ENCODE data around the gene KRTAP1-5. TPM values are rescaled to one million over a fixed set of nuclear protein-coding genes. Genes with fewer than 3 reads are reported as not detected.

KRTAP1-5 gene
- total and polyA plus RNA-seq, 8 donors, result not detected

DNA sequence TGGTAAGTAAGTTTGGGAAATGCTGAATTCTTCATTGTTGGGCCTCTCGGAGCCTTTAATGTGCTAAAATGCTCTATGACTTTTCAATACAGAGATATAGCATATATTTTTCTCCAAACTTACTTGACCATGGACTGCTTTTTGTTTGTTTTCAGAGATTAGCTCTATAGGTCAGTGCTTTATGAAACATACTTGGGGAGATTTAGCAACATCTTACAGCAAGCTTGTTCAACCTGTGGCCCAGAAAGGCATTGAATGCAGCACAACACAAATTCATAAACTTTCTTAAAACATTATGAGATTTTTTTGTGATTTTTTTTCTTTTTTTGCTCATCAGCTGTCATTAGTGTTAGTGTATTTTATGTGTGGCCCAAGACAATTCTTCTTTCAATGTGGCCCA lies 17.1 kb downstream of the KRTAP1-5 start:
- Histone ChIP-seq H3K4me1 (no peaks in the 10 kb centered on the region), H3K4me3 (no peak overlapping the region), H3K36me3 (no peaks in the 10 kb centered on the region), H3K9me3 (no peaks in the 10 kb centered on the region), H3K27me3 (no peaks in the 10 kb centered on the region), H3K27ac (no peak overlapping the region)
- TF ChIP-seq, protein P1, sequence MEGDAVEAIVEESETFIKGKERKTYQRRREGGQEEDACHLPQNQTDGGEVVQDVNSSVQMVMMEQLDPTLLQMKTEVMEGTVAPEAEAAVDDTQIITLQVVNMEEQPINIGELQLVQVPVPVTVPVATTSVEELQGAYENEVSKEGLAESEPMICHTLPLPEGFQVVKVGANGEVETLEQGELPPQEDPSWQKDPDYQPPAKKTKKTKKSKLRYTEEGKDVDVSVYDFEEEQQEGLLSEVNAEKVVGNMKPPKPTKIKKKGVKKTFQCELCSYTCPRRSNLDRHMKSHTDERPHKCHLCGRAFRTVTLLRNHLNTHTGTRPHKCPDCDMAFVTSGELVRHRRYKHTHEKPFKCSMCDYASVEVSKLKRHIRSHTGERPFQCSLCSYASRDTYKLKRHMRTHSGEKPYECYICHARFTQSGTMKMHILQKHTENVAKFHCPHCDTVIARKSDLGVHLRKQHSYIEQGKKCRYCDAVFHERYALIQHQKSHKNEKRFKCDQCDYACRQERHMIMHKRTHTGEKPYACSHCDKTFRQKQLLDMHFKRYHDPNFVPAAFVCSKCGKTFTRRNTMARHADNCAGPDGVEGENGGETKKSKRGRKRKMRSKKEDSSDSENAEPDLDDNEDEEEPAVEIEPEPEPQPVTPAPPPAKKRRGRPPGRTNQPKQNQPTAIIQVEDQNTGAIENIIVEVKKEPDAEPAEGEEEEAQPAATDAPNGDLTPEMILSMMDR (IDR thresholded peaks at IDR 0.05), result no peak
- ATAC-seq (no peak), DNase-seq (no peak), FAIRE-seq (no peak)
- 86 to 89% methylated on average over 1 of the region's 1 CpG for WGBS, 2 donors
- intact Hi-C loops (cut with DNase I), result no loop called here

DNA sequence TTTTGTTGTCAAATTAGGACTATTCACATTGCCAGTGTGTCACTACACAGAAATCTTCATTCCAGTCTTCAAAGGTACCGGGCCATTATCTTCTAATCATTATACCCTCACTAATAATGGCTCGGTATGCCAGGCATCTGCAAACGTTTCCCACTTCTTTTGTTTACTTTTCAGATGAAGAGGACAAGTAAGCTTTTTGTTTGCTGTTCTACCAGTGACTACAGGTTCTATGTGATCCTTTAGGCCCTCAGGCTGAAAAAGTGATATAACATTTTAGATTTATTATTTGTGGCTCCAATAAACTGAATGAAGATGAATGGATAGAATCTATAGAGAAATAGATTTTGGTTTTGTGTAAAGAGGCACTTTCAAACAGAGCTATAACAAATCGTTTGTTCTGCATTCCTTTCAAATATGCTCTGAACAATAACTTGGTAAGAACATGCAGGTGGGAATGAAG lies 17.7 kb downstream of the KRTAP1-5 start:
- intact Hi-C loops (cut with DNase I), result no loop called here
- TF ChIP-seq, protein P1 (IDR thresholded peaks at IDR 0.05), result no peak
- WGBS, 2 donors, result 14 to 18% methylated on average over 4 of the region's 4 CpGs
- H3K27ac ChIP-seq, result no peak overlapping the region
- DNase-seq (no peak), FAIRE-seq (no peak), ATAC-seq (peak in 1 of 4 donors; percentile 46)
- H3K4me3 ChIP-seq, result no peak overlapping the region
- H3K9me3 ChIP-seq, result no peaks in the 10 kb centered on the region
- H3K27me3 ChIP-seq, result no peaks in the 10 kb centered on the region
- no peaks in the 10 kb centered on the region for H3K4me1 ChIP-seq
- H3K36me3 ChIP-seq, result no peaks in the 10 kb centered on the region

DNA sequence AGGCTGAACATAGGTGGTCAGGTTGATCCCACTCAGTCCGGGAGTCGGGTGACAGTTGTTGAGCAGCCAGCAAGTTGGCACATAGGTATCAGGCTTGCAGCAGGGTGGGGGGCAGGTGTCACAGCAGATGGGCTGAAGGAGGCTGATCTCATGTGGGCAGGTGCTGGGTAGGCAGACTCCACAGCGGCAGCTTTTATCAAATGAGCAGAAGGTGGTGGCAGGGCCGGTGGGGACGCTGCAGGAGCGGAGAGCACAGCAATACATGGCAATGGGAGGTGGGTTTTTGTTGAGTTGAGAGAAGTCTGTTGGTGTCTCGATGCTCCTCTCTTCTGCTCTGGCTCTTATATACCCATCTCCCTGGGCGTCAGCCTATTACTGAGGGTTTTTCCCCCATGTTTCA lies 18.2 kb downstream of the KRTAP1-5 start, which contains the start of gene KRTAP3-1:
Gene KRTAP3-1, minus strand, starts transcription at position 318 of the 400 bp plus-strand sequence. Its CDS starts 54 bp downstream, at position 264.
- Histone ChIP-seq H3K27ac (no peak within 1 kb of the TSS), H3K4me1 (no peaks in the 10 kb centered on the region), H3K4me3 (no peak within 1 kb of the TSS), H3K9me3 (no peaks in the 10 kb centered on the region), H3K36me3 (no peaks in the 10 kb centered on the region), H3K27me3 (no peaks in the 10 kb centered on the region)
- intact Hi-C loops (cut with DNase I), result no loop called here
- FAIRE-seq (no peak), ATAC-seq (no peak), DNase-seq (peak in 1 of 6 donors; percentile 27)
- 66 to 67% methylated on average over 8 of the region's 8 CpGs for WGBS, 2 donors
- TF ChIP-seq, protein P1 (IDR thresholded peaks at IDR 0.05), result no peak

DNA sequence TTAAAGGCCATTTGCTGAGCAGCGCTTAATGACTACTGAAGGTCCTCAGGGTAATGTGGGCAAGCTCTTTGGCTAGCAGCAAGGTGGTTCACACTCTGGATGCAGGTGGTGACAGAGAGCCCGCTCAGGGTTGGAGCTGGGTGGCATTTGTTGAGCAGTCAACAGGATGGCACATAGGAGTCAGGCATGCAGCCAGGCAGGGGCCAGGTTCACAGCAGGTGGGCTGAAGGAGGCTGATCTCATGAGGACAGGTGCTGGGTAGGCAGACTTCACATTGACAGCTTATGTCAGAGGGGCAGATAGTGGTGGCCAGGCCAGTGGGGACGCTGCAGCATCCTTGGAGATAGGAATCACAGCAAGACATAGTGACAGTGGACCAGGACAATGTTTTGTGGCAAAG lies 22.6 kb downstream of the KRTAP1-5 start:
- no peak for FAIRE-seq

DNA sequence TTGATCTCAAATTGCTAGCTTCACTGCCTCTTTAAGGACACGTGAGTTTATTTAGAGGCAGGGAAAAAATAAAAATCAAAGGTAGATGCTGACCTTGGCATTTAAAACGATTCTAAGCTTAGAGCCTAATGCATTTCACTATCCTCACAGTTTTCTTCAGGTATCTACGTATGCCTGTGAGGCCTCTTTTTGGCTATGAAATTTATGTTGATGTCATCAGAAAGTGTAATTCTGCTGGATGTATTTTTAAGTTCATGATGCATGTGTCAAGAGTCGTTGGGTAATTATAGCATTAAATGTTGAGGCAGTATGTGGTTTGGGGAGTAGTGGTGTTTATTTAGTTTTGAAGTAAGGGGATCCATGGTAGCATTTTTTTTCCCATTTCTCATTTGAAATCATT lies 23.1 kb downstream of the KRTAP1-5 start:
- no peak for ATAC-seq
- Histone ChIP-seq H3K4me3 (no peak overlapping the region), H3K36me3 (no peaks in the 10 kb centered on the region), H3K4me1 (no peaks in the 10 kb centered on the region), H3K27me3 (no peaks in the 10 kb centered on the region), H3K27ac (no peak overlapping the region), H3K9me3 (no peaks in the 10 kb centered on the region)
- DNase-seq, result no peak
- TF ChIP-seq, protein P1 (IDR thresholded peaks at IDR 0.05), result no peak
- intact Hi-C loops (cut with DNase I), result no loop called here
- no peak for FAIRE-seq
- WGBS, 2 donors, result 43 to 48% methylated on average over 4 of the region's 4 CpGs

More for the DNA sequence above, 22.6 kb downstream of the KRTAP1-5 start:
- intact Hi-C loops (cut with DNase I), result no loop called here
- no peak for DNase-seq
- TF ChIP-seq, protein P1 (IDR thresholded peaks at IDR 0.05), result no peak
- 81 to 88% methylated on average over 3 of the region's 3 CpGs for WGBS, 2 donors
- no peaks in the 10 kb centered on the region for H3K9me3 ChIP-seq
- no peaks in the 10 kb centered on the region for H3K4me1 ChIP-seq
- no peak for ATAC-seq
- no peak overlapping the region for H3K27ac ChIP-seq
- H3K4me3 ChIP-seq, result no peak overlapping the region
- H3K36me3 ChIP-seq, result no peaks in the 10 kb centered on the region
- H3K27me3 ChIP-seq, result no peaks in the 10 kb centered on the region
